HCT116 (cell line): ENCODE measurements around the gene LRP2BP. TPM values are rescaled to one million over a fixed set of nuclear protein-coding genes. Genes with fewer than 3 reads are reported as not detected.

Experiments
- ATAC-seq: fragments of 200-7000 bp; cut with Tn5 transposase; 2 replicates; pipeline ENCODE4 v1.9.1; 2020; ENCODE audit warnings: mild to moderate bottlenecking, moderate library complexity
- BruUV-seq: library from RNA; stranded (reverse); fragments of 400-500 nt; replicated peaks from 2 replicates; lab custom pipeline; 2021; lab: Mats Ljungman, UMichigan
- CTCF ChIA-PET: fragments of 300-600 bp; sonication (Branson Sonifier 250); formaldehyde crosslinking; loops from one replicate; lab custom pipeline; 2021; ENCODE audit warnings: antibody characterized with exemption; lab: Charles Lee
- POLR2A ChIA-PET: fragments of 300-600, 350-600 bp; sonication (Branson Sonifier 250); formaldehyde crosslinking; loops from one replicate; lab custom pipeline; 2021; ENCODE audit warnings: antibody characterized with exemption; lab: Charles Lee
- RAD21 ChIA-PET, 2 experiments: fragments of 300-600 bp; sonication (Branson Sonifier 250); formaldehyde crosslinking; loops; one replicate each; lab custom pipeline; 2023; ENCODE audit warnings: low total read pairs in 2 of 2; ENCODE audit not compliant: uncharacterized antibody in 2 of 2, unreplicated experiment in 2 of 2, low non-redundant PET in 1 of 2; lab: Charles Lee
- DNase-seq: peaks from one replicate; pipeline ENCODE4 v3.0.0-alpha.2; 2010; ENCODE audit warnings: low read depth, low spot score
- H2AFZ ChIP-seq: fragments of 200-600 bp; shearing (Covaris generic), sonication (generic); 2 replicates; pipeline ENCODE4 v1.6.1; 2017; ENCODE audit warnings: low read depth, mixed run types, mixed read lengths, antibody characterized with exemption, low read length; ENCODE audit not compliant: poor library complexity, severe bottlenecking
- H3K27ac ChIP-seq: 2 replicates; pipeline ENCODE4 v1.5.1; 2012; ENCODE audit warnings: low read depth, low read length
- H3K27me3 ChIP-seq: fragments of 200-600 bp; sonication (generic); 2 replicates; pipeline ENCODE4 v1.6.1; 2016; ENCODE audit warnings: mixed run types, low read length, mixed read lengths; ENCODE audit not compliant: insufficient read depth
- H3K36me3 ChIP-seq, 2 experiments: fragments of 200-500 bp in 1 of 2; fragments of 200-600 bp in 1 of 2; sonication (Bioruptor generic) in 1 of 2; sonication (generic) in 1 of 2; 2 replicates each; pipeline versions ENCODE4 v1.5.1 to v1.6.1; 2014 to 2016; ENCODE audit warnings: low read length in 2 of 2, inconsistent platforms in 1 of 2, mixed read lengths in 1 of 2, mixed run types in 1 of 2; ENCODE audit not compliant: insufficient read depth in 2 of 2, control insufficient read depth in 1 of 2
- H3K4me1 ChIP-seq, 2 experiments: fragments of 200-600 bp in 1 of 2; sonication (generic) in 1 of 2; 2 replicates each; pipeline versions ENCODE4 v1.5.1 to v1.6.1; 2012 to 2017; ENCODE audit warnings: low read length in 2 of 2, inconsistent platforms in 1 of 2, mild to moderate bottlenecking in 1 of 2, mixed read lengths in 1 of 2, mixed run types in 1 of 2, moderate library complexity in 1 of 2; ENCODE audit not compliant: insufficient read depth in 2 of 2, control insufficient read depth in 1 of 2
- H3K4me2 ChIP-seq: fragments of 200-600 bp; sonication (generic); 2 replicates; pipeline ENCODE4 v1.6.1; 2017; ENCODE audit warnings: mixed run types, low read length, mixed read lengths
- H3K4me3 ChIP-seq, 2 experiments: fragments of 200-600 bp in 1 of 2; sonication (generic) in 1 of 2; replicated peaks in 1 of 2; 2 replicates each; pipeline ENCODE4 v1.5.1; 2011 to 2016; ENCODE audit warnings: low read length in 2 of 2, control low read depth in 1 of 2, low read depth in 1 of 2, mild to moderate bottlenecking in 1 of 2, mixed read lengths in 1 of 2, mixed run types in 1 of 2
- H3K79me2 ChIP-seq: fragments of 200-600 bp; sonication (generic); 2 replicates; pipeline ENCODE4 v1.6.1; 2017; ENCODE audit warnings: mild to moderate bottlenecking, mixed run types, low read length, moderate library complexity, mixed read lengths; ENCODE audit not compliant: insufficient read depth
- H3K9ac ChIP-seq: fragments of 200-600 bp; sonication (generic); 2 replicates; pipeline ENCODE4 v1.6.1; 2016; ENCODE audit warnings: low read length, mixed read lengths
- H3K9me2 ChIP-seq: fragments of 200-600 bp; sonication (generic), shearing (Covaris generic); 2 replicates; pipeline ENCODE4 v1.6.1; 2017; ENCODE audit warnings: mixed run types, mild to moderate bottlenecking, moderate library complexity; ENCODE audit not compliant: insufficient read depth
- H3K9me3 ChIP-seq, 2 experiments: fragments of 200-500 bp in 1 of 2; fragments of 200-600 bp in 1 of 2; sonication (Bioruptor generic) in 1 of 2; sonication (generic) in 1 of 2; 2 replicates each; pipeline ENCODE4 v1.6.1; 2014 to 2017; ENCODE audit warnings: low read length in 2 of 2, mixed read lengths in 2 of 2, inconsistent platforms in 1 of 2, low read depth in 1 of 2, mild to moderate bottlenecking in 1 of 2, mixed run types in 1 of 2, moderate library complexity in 1 of 2; ENCODE audit not compliant: control insufficient read depth in 1 of 2, insufficient read depth in 1 of 2
- H4K20me1 ChIP-seq: fragments of 200-600 bp; sonication (generic), shearing (Covaris generic); 2 replicates; pipeline ENCODE4 v1.6.1; 2017; ENCODE audit warnings: mixed run types, mild to moderate bottlenecking, moderate library complexity; ENCODE audit not compliant: insufficient read depth
- CBX3 ChIP-seq: IDR thresholded peaks from 2 replicates; pipeline ENCODE4 v1.6.1; 2012; ENCODE audit warnings: low read depth
- ELF1 ChIP-seq: IDR thresholded peaks from 2 replicates; pipeline ENCODE4 v1.6.1; 2012; ENCODE audit warnings: low read depth, borderline replicate concordance
- EZH2phosphoT487 ChIP-seq: fragments of 200-600 bp; IDR thresholded peaks from 2 replicates; pipeline ENCODE4 v1.6.1; 2018; ENCODE audit warnings: antibody characterized with exemption, borderline replicate concordance
- FOSL1 ChIP-seq: IDR thresholded peaks from 2 replicates; pipeline ENCODE4 v1.6.1; 2012; ENCODE audit warnings: low read depth
- JUND ChIP-seq: IDR thresholded peaks from 2 replicates; pipeline ENCODE4 v1.6.1; 2012
- POLR2A ChIP-seq: IDR thresholded peaks from 2 replicates; pipeline ENCODE4 v1.7.0; 2011; ENCODE audit warnings: borderline replicate concordance; ENCODE audit not compliant: insufficient read depth, insufficient read length; ENCODE audit errors: extremely low read depth
- RAD21 ChIP-seq: IDR thresholded peaks from 2 replicates; pipeline ENCODE4 v1.6.1; 2012; ENCODE audit warnings: low read depth, mild to moderate bottlenecking
- SIN3A ChIP-seq: IDR thresholded peaks from 2 replicates; pipeline ENCODE4 v1.6.1; 2012; ENCODE audit warnings: low read depth
- SRF ChIP-seq: IDR thresholded peaks from 2 replicates; pipeline ENCODE4 v1.6.1; 2012; ENCODE audit warnings: low read depth
- TCF7L2 ChIP-seq: IDR thresholded peaks from 2 replicates; pipeline ENCODE4 v1.7.0; 2011; ENCODE audit warnings: borderline replicate concordance, inconsistent platforms; ENCODE audit not compliant: insufficient read depth, insufficient read length; ENCODE audit errors: extremely low read depth
- YY1 ChIP-seq: IDR thresholded peaks from 2 replicates; pipeline ENCODE4 v1.6.1; 2011; ENCODE audit warnings: low read length, low read depth, moderate library complexity, mild to moderate bottlenecking; ENCODE audit not compliant: insufficient replicate concordance; ENCODE audit errors: extremely low read depth
- ZFX ChIP-seq: fragments of 450-650 bp; IDR thresholded peaks from 2 replicates; pipeline ENCODE4 v1.6.1; 2017
- ZNF274 ChIP-seq: fragments of 200-500 bp; sonication (Bioruptor generic); IDR thresholded peaks from 2 replicates; pipeline ENCODE4 v1.6.1; 2014; ENCODE audit warnings: mild to moderate bottlenecking, low read depth, low read length, inconsistent platforms
- intact Hi-C: fragments of 100-400 bp; cut with micrococcal nuclease; formaldehyde crosslinking; loops from 2 replicates; pipeline ENCODE4 v1.10.0; 2022
- total RNA-seq: library from RNA; stranded (reverse); gene quantifications from one replicate; pipeline ENCODE4 v1.2.1, GENCODE V29; 2021; ENCODE audit not compliant: unreplicated experiment
- TF ChIP-seq, protein P1 (sequence below): IDR thresholded peaks from 2 replicates; pipeline ENCODE4 v1.6.1; 2012
- TF ChIP-seq, protein P2 (sequence below), 3 experiments: fragments of 200-600 bp in 1 of 3; sonication (generic) in 1 of 3; IDR thresholded peaks in 2 of 3; conservative IDR thresholded peaks in 1 of 3; 2 replicates each; pipeline ENCODE4 v1.5.1; 2012 to 2017; ENCODE audit warnings: low read depth in 2 of 3, low read length in 2 of 3, antibody characterized with exemption in 1 of 3, borderline replicate concordance in 1 of 3, control low read depth in 1 of 3, mild to moderate bottlenecking in 1 of 3, mixed read lengths in 1 of 3, mixed run types in 1 of 3, moderate library complexity in 1 of 3; ENCODE audit not compliant: insufficient read depth in 1 of 3
- TF ChIP-seq, protein P3 (sequence below): IDR thresholded peaks from 2 replicates; pipeline ENCODE4 v1.6.1; 2012; ENCODE audit warnings: low read depth

The LRP2BP gene
- total RNA-seq, 1 experiment from 2014 or later = 2.9 TPM

DNA sequence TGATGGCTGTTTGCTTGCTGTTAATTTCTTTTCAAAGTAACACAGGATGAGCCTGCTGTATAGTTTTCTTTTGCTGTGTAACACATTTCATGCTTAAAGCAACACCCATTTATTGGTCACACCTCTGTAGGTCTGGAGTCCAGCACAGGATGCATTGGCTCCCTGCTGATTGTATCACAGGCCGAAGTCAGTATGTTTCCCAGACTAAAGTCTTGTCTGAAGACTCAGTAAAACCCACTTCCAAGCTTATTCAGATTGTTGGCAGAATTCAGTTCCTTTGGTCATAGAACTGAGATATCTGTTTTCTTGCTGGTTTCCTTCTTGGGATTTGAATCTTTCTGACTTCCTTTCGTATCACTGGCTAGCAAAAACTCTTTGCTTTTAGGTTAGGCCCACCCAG is 54.3 kb downstream of the LRP2BP start:
- Histone ChIP-seq H3K4me3 (no peak overlapping the region), H3K79me2 (no peaks in the 10 kb centered on the region), H3K36me3 (peaks cover 4 to 7% of the 10 kb centered on the region in 2 experiments; a peak in 2 of 4 replicates), H3K9me2 (no peaks in the 10 kb centered on the region), H3K9ac (no peak overlapping the region), H3K4me1 (no peaks in the 10 kb centered on the region), H3K9me3 (no peaks in the 10 kb centered on the region), H3K4me2 (no peak overlapping the region), H3K27ac (no peak overlapping the region), H4K20me1 (no peaks in the 10 kb centered on the region), H3K27me3 (no peaks in the 10 kb centered on the region), H2AFZ (no peak overlapping the region)
- no peak for TF ChIP-seq FOSL1
- no peak for TF ChIP-seq YY1
- TF ChIP-seq EZH2phosphoT487 = no peak
- TF ChIP-seq RAD21 = no peak
- TF ChIP-seq, protein P1, sequence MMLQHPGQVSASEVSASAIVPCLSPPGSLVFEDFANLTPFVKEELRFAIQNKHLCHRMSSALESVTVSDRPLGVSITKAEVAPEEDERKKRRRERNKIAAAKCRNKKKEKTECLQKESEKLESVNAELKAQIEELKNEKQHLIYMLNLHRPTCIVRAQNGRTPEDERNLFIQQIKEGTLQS = no peak
- no peak for TF ChIP-seq CBX3
- no peak for TF ChIP-seq ZFX
- no peak for TF ChIP-seq POLR2A
- no peak for TF ChIP-seq SIN3A
- TF ChIP-seq TCF7L2 = no peak
- TF ChIP-seq, protein P2, sequence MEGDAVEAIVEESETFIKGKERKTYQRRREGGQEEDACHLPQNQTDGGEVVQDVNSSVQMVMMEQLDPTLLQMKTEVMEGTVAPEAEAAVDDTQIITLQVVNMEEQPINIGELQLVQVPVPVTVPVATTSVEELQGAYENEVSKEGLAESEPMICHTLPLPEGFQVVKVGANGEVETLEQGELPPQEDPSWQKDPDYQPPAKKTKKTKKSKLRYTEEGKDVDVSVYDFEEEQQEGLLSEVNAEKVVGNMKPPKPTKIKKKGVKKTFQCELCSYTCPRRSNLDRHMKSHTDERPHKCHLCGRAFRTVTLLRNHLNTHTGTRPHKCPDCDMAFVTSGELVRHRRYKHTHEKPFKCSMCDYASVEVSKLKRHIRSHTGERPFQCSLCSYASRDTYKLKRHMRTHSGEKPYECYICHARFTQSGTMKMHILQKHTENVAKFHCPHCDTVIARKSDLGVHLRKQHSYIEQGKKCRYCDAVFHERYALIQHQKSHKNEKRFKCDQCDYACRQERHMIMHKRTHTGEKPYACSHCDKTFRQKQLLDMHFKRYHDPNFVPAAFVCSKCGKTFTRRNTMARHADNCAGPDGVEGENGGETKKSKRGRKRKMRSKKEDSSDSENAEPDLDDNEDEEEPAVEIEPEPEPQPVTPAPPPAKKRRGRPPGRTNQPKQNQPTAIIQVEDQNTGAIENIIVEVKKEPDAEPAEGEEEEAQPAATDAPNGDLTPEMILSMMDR (IDR thresholded peaks at IDR 0.05 in 2 of 3, conservative IDR thresholded peaks at IDR 0.05 in 1 of 3; ENCODE audit: borderline replicate concordance in 1 of 3, insufficient read depth in 1 of 3, low read depth in 2 of 3, low read length in 2 of 3) = no peak
- no peak for TF ChIP-seq SRF
- no peak for TF ChIP-seq ELF1
- TF ChIP-seq, protein P3, sequence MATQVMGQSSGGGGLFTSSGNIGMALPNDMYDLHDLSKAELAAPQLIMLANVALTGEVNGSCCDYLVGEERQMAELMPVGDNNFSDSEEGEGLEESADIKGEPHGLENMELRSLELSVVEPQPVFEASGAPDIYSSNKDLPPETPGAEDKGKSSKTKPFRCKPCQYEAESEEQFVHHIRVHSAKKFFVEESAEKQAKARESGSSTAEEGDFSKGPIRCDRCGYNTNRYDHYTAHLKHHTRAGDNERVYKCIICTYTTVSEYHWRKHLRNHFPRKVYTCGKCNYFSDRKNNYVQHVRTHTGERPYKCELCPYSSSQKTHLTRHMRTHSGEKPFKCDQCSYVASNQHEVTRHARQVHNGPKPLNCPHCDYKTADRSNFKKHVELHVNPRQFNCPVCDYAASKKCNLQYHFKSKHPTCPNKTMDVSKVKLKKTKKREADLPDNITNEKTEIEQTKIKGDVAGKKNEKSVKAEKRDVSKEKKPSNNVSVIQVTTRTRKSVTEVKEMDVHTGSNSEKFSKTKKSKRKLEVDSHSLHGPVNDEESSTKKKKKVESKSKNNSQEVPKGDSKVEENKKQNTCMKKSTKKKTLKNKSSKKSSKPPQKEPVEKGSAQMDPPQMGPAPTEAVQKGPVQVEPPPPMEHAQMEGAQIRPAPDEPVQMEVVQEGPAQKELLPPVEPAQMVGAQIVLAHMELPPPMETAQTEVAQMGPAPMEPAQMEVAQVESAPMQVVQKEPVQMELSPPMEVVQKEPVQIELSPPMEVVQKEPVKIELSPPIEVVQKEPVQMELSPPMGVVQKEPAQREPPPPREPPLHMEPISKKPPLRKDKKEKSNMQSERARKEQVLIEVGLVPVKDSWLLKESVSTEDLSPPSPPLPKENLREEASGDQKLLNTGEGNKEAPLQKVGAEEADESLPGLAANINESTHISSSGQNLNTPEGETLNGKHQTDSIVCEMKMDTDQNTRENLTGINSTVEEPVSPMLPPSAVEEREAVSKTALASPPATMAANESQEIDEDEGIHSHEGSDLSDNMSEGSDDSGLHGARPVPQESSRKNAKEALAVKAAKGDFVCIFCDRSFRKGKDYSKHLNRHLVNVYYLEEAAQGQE = no peak
- no peak for TF ChIP-seq JUND
- TF ChIP-seq ZNF274 = no peak
- POLR2A ChIA-PET = no interaction called here
- RAD21 ChIA-PET = no interaction called here
- BruUV-seq = no TSS peak
- no peak for DNase-seq
- no peak for ATAC-seq
- CTCF ChIA-PET = no interaction called here
- intact Hi-C loops = no loop called here
